ENCODE data around the gene EXOC3L2.

GRCh38 chr19:45179892-45180370, 65.3 kb downstream of the EXOC3L2 start:
- TF ChIP-seq POLR2AphosphoS5 (IDR thresholded peaks at IDR 0.05; ENCODE audit: low read depth, low read length), result no peak
- no peak for TF ChIP-seq POLR2A (IDR thresholded peaks at IDR 0.05; ENCODE audit: low read depth, low read length)
- no peak for TF ChIP-seq TAF1 (IDR thresholded peaks at IDR 0.05; ENCODE audit: borderline replicate concordance, low read depth, low read length)
